ENCODE data around the gene UBXN7. TPM values are rescaled to one million over a fixed set of nuclear protein-coding genes. Genes with fewer than 3 reads are reported as not detected.
A peak's percentile ranks its signal among the peaks of the same experiment; 100 is the strongest.

The UBXN7 gene
- total and polyA plus RNA-seq, 9 of the 15 experiments (the other 6 are each of a cell fraction or from before 2014, with no cell fraction given) = 3.5 to 44.6 (median 13.4) TPM

DNA sequence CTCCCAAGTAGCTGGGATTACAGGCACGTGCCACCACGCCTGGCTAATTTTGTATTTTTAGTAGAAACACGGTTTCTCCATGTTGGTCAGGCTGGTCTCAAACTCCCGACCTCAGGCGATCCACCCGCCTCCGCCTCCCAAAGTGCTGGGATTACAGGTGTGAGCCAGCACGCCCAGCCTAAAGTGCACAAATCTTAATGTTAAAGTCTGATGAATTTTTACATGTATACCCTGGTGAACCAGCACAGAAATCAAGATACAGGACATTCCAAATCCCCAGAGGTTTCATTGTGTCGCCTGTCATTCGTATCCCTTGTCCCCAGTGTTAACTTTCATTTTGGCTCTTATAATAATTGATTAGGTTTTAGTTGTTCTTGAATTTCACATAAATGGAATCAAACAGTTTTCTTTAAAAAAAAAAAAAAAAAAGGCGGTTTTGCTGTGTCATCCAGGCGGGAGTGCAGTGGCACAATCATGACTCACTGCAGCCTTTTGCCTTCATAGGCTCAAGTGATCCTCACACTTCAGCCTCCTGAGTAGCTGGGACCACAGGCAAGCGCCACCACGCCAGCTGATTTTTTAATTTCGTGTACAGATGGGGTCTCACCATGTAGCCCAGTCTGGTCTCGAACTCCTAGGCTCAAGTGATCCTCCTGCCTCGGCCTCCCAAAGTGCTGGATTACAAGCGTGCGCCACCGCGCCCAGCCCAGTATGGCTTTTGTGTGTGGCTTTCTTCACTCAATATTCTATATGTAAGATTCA is 92.6 kb downstream of the UBXN7 start:
- peaks cover 62% of the 10 kb centered on the region for H3K79me2 ChIP-seq (ENCODE audit: control insufficient read depth, insufficient read depth, low read length)
- TF ChIP-seq TEAD1 (CRISPR knock-in tag; IDR thresholded peaks at IDR 0.05) (0 out of 4 replicates have a peak, but pooled peaks of 1 of the 2 experiments have one; percentile 13), SMARCA4 (IDR thresholded peaks at IDR 0.05) (peak; percentile 82), TAF9B (IDR thresholded peaks at IDR 0.05; ENCODE audit: partially characterized antibody) (peak; percentile 65), SUPT5H (IDR thresholded peaks at IDR 0.05) (peak; percentile 74), ATF1 (CRISPR knock-in tag; IDR thresholded peaks at IDR 0.05) (no peak), ATF1 (tag; IDR thresholded peaks at IDR 0.05) (peak; percentile 33; the same call in 1 of the 2 replicates), ZNF212 (CRISPR knock-in tag; IDR thresholded peaks at IDR 0.05) (no peak), CUX1 (CRISPR knock-in tag; IDR thresholded peaks at IDR 0.05) (no peak), FOXP4 (CRISPR knock-in tag; IDR thresholded peaks at IDR 0.05; ENCODE audit: borderline replicate concordance) (no peak)

More for the DNA sequence above, 92.6 kb downstream of the UBXN7 start:
- Histone ChIP-seq H2AFZ (ENCODE audit: low read depth, low read length) (peak overlapping the region; percentile 68), H3K9me3 (replicated peaks; ENCODE audit: control insufficient read depth, insufficient read depth, low read depth, low read length) (no peaks in the 10 kb centered on the region; the same call in 1 of the 2 replicates), H3K4me2 (ENCODE audit: insufficient read depth, low read length) (peak overlapping the region; percentile 100), H4K20me1 (replicated peaks; ENCODE audit: control insufficient read depth, insufficient read depth, low read length) (no peaks in the 10 kb centered on the region), H3K4me1 (replicated peaks in 1 of 2; ENCODE audit: control insufficient read depth in 2 of 2, insufficient read depth in 2 of 2, low read length in 2 of 2) (peaks cover 12 to 34% of the 10 kb centered on the region in 2 experiments), H3K9ac (ENCODE audit: insufficient read depth in 1 of 2, low read depth in 2 of 2, low read length in 2 of 2) (peak overlapping the region; percentile 85 to 93), H3K27me3 (ENCODE audit: control insufficient read depth in 2 of 2, insufficient read depth in 2 of 2, low read length in 2 of 2) (no peaks in the 10 kb centered on the region), H3K4me3 (peak overlapping the region; percentile 54), H3K27ac (ENCODE audit: extremely low read depth, low read depth, low read length) (peak overlapping the region; percentile 100), H3K9me1 (ENCODE audit: control insufficient read depth, insufficient read depth, low read length) (no peaks in the 10 kb centered on the region), H3K36me3 (ENCODE audit: control insufficient read depth, insufficient read depth, low read length) (peaks cover 7% of the 10 kb centered on the region; the same call in 2 of the 3 replicates)
- in situ Hi-C loops (cut with MboI) = no loop called here
- peak; percentile 26 to 83 (median 30) for DNase-seq (ENCODE audit: extremely low read depth in 1 of 4, low spot score in 3 of 4)
- intact Hi-C loops (cut with micrococcal nuclease) = loop anchor here (5.0 kb wide), 4 partner anchors 87 to 178 kb away; partner anchors contain the start of genes RNF168, SMCO1 and UBXN7
- CTCF ChIA-PET (ENCODE audit: low intra/inter-chr PET ratio) = no interaction called here
- 11% methylated on average over 20 of the region's 21 CpGs for WGBS (ENCODE audit: insufficient coverage, low coverage, missing lambda C conversion rate)
- BruUV-seq (replicated peaks) = no TSS peak
- ATAC-seq = peak; percentile 49
- peak; percentile 77 for FAIRE-seq
- POLR2A ChIA-PET = interaction anchor here (0.6 to 1.3 kb wide), 4 partner anchors 15 to 217 kb away, joined by 3 to 5 read pairs (median 4); no protein-coding TSS in a partner anchor

Measured in K562 (cell line).